ENCODE measurements around the gene KIAA1217.

KIAA1217 gene

DNA sequence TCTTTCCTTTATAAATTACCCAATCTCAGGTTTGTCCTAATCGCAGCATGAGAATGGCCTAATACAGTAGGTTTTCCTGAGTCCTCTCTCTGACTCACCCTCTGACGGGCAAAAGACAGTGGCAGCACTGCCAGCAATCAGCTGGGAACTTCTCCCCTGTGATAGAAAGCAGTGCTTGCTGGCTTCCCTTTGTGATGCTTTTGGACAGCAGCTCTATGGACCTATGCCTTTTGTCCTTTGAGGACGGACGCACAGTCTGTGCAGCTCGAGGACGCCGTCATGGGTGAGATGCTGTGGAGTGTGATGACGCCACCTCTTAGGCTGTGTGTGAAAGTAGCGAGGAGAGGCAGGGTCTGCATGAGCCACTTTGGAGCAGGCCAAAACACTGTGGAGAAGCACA is 68.8 kb downstream of the KIAA1217 start:
- TF ChIP-seq, protein P1, sequence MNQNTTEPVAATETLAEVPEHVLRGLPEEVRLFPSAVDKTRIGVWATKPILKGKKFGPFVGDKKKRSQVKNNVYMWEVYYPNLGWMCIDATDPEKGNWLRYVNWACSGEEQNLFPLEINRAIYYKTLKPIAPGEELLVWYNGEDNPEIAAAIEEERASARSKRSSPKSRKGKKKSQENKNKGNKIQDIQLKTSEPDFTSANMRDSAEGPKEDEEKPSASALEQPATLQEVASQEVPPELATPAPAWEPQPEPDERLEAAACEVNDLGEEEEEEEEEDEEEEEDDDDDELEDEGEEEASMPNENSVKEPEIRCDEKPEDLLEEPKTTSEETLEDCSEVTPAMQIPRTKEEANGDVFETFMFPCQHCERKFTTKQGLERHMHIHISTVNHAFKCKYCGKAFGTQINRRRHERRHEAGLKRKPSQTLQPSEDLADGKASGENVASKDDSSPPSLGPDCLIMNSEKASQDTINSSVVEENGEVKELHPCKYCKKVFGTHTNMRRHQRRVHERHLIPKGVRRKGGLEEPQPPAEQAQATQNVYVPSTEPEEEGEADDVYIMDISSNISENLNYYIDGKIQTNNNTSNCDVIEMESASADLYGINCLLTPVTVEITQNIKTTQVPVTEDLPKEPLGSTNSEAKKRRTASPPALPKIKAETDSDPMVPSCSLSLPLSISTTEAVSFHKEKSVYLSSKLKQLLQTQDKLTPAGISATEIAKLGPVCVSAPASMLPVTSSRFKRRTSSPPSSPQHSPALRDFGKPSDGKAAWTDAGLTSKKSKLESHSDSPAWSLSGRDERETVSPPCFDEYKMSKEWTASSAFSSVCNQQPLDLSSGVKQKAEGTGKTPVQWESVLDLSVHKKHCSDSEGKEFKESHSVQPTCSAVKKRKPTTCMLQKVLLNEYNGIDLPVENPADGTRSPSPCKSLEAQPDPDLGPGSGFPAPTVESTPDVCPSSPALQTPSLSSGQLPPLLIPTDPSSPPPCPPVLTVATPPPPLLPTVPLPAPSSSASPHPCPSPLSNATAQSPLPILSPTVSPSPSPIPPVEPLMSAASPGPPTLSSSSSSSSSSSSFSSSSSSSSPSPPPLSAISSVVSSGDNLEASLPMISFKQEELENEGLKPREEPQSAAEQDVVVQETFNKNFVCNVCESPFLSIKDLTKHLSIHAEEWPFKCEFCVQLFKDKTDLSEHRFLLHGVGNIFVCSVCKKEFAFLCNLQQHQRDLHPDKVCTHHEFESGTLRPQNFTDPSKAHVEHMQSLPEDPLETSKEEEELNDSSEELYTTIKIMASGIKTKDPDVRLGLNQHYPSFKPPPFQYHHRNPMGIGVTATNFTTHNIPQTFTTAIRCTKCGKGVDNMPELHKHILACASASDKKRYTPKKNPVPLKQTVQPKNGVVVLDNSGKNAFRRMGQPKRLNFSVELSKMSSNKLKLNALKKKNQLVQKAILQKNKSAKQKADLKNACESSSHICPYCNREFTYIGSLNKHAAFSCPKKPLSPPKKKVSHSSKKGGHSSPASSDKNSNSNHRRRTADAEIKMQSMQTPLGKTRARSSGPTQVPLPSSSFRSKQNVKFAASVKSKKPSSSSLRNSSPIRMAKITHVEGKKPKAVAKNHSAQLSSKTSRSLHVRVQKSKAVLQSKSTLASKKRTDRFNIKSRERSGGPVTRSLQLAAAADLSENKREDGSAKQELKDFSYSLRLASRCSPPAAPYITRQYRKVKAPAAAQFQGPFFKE (tag by site-specific recombination; IDR thresholded peaks at IDR 0.05; ENCODE audit: borderline replicate concordance): no peak
- TF ChIP-seq, protein P2, sequence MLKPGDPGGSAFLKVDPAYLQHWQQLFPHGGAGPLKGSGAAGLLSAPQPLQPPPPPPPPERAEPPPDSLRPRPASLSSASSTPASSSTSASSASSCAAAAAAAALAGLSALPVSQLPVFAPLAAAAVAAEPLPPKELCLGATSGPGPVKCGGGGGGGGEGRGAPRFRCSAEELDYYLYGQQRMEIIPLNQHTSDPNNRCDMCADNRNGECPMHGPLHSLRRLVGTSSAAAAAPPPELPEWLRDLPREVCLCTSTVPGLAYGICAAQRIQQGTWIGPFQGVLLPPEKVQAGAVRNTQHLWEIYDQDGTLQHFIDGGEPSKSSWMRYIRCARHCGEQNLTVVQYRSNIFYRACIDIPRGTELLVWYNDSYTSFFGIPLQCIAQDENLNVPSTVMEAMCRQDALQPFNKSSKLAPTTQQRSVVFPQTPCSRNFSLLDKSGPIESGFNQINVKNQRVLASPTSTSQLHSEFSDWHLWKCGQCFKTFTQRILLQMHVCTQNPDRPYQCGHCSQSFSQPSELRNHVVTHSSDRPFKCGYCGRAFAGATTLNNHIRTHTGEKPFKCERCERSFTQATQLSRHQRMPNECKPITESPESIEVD (tag by site-specific recombination; IDR thresholded peaks at IDR 0.05): no peak
- no peak for TF ChIP-seq TRIM28 (IDR thresholded peaks at IDR 0.05; ENCODE audit: borderline replicate concordance, low read length)
- no peak for TF ChIP-seq ZNF175 (tag by site-specific recombination; IDR thresholded peaks at IDR 0.05)
- no peak for TF ChIP-seq ZNF610 (tag by site-specific recombination; IDR thresholded peaks at IDR 0.05; ENCODE audit: borderline replicate concordance)
- TF ChIP-seq ZNF747 (tag by site-specific recombination; IDR thresholded peaks at IDR 0.05): no peak
- no peak for TF ChIP-seq ZNF169 (tag by site-specific recombination; IDR thresholded peaks at IDR 0.05)
- TF ChIP-seq, protein P3, sequence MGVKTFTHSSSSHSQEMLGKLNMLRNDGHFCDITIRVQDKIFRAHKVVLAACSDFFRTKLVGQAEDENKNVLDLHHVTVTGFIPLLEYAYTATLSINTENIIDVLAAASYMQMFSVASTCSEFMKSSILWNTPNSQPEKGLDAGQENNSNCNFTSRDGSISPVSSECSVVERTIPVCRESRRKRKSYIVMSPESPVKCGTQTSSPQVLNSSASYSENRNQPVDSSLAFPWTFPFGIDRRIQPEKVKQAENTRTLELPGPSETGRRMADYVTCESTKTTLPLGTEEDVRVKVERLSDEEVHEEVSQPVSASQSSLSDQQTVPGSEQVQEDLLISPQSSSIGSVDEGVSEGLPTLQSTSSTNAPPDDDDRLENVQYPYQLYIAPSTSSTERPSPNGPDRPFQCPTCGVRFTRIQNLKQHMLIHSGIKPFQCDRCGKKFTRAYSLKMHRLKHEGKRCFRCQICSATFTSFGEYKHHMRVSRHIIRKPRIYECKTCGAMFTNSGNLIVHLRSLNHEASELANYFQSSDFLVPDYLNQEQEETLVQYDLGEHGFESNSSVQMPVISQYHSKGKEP (tag by site-specific recombination; IDR thresholded peaks at IDR 0.05): no peak
- TF ChIP-seq, protein P4, sequence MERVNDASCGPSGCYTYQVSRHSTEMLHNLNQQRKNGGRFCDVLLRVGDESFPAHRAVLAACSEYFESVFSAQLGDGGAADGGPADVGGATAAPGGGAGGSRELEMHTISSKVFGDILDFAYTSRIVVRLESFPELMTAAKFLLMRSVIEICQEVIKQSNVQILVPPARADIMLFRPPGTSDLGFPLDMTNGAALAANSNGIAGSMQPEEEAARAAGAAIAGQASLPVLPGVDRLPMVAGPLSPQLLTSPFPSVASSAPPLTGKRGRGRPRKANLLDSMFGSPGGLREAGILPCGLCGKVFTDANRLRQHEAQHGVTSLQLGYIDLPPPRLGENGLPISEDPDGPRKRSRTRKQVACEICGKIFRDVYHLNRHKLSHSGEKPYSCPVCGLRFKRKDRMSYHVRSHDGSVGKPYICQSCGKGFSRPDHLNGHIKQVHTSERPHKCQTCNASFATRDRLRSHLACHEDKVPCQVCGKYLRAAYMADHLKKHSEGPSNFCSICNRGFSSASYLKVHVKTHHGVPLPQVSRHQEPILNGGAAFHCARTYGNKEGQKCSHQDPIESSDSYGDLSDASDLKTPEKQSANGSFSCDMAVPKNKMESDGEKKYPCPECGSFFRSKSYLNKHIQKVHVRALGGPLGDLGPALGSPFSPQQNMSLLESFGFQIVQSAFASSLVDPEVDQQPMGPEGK (tag by site-specific recombination; IDR thresholded peaks at IDR 0.05): no peak
- H3K4me1 ChIP-seq (ENCODE audit: control insufficient read depth, insufficient read depth, low read length): no peaks in the 10 kb centered on the region
- H3K9me3 ChIP-seq (ENCODE audit: control insufficient read depth, insufficient read depth, low read depth, low read length): no peaks in the 10 kb centered on the region
- H3K27ac ChIP-seq (ENCODE audit: extremely low read depth, low read depth, low read length): no peak overlapping the region
- H3K36me3 ChIP-seq (ENCODE audit: control insufficient read depth in 2 of 2, insufficient read depth in 1 of 2, low read length in 2 of 2): no peaks in the 10 kb centered on the region
- ChIA-PET POLR2A (no interaction called here), CTCF (interaction anchor here (0.6 kb wide), 1 partner anchor 235 kb away, joined by 3 read pairs; no protein-coding TSS in a partner anchor)
- no peak overlapping the region for H3K4me3 ChIP-seq (ENCODE audit: low read depth, low read length)

DNA sequence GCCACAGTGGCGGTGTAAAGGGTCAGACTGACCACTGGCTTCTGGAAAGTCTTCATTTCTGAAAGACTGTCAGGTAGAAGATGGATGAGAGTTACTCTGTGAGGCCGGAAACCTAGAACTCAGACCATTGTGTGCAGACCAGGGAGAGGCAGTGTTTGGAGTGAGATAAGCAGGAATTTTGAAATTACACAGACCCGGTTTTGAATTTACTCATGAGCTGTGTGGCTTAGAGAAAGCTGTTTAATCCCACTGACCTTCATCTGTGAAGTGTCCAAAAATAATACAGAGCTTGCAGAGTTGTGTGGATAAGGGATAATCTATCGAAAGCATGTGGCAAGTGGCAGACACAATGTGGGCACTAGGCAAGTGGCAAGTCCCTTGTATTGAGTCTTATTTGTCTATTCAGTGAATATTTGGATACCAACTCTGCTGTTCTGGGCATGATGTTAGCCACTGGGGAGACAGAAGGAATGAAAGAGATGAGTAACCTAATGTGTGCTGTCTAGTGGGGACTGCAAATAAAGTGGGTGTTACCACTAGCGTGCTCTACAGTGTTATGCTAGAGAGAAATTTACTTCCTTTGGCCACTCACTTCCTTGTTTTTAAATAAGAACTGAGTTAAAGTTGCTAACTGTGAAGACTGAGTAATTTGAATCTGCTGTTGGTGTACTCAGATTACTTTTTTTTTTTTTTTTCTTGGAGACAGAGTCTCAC is 69.4 kb downstream of the KIAA1217 start:
- CTCF ChIA-PET: no interaction called here
- Histone ChIP-seq H3K9me3 (ENCODE audit: control insufficient read depth, insufficient read depth, low read depth, low read length) (no peaks in the 10 kb centered on the region), H3K4me3 (ENCODE audit: low read depth, low read length) (no peak overlapping the region), H3K27ac (ENCODE audit: extremely low read depth, low read depth, low read length) (no peak overlapping the region), H3K4me1 (ENCODE audit: control insufficient read depth, insufficient read depth, low read length) (no peaks in the 10 kb centered on the region), H3K36me3 (ENCODE audit: control insufficient read depth in 2 of 2, insufficient read depth in 1 of 2, low read length in 2 of 2) (no peaks in the 10 kb centered on the region; a peak in 1 of 3 replicates)
- POLR2A ChIA-PET: no interaction called here
- TF ChIP-seq ZNF530 (tag by site-specific recombination; IDR thresholded peaks at IDR 0.05; ENCODE audit: low read depth) (no peak), ZNF169 (tag by site-specific recombination; IDR thresholded peaks at IDR 0.05) (no peak), ZNF155 (tag by site-specific recombination; IDR thresholded peaks at IDR 0.05) (no peak), ZNF10 (tag by site-specific recombination; IDR thresholded peaks at IDR 0.05) (no peak), KLF10 (tag by site-specific recombination; IDR thresholded peaks at IDR 0.05) (no peak), ZNF660 (tag by site-specific recombination; IDR thresholded peaks at IDR 0.05) (no peak), WT1 (tag by site-specific recombination; IDR thresholded peaks at IDR 0.05) (no peak)
- TF ChIP-seq, protein P5, sequence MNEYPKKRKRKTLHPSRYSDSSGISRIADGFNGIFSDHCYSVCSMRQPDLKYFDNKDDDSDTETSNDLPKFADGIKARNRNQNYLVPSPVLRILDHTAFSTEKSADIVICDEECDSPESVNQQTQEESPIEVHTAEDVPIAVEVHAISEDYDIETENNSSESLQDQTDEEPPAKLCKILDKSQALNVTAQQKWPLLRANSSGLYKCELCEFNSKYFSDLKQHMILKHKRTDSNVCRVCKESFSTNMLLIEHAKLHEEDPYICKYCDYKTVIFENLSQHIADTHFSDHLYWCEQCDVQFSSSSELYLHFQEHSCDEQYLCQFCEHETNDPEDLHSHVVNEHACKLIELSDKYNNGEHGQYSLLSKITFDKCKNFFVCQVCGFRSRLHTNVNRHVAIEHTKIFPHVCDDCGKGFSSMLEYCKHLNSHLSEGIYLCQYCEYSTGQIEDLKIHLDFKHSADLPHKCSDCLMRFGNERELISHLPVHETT (tag by site-specific recombination; IDR thresholded peaks at IDR 0.05): no peak
- TF ChIP-seq, protein P6, sequence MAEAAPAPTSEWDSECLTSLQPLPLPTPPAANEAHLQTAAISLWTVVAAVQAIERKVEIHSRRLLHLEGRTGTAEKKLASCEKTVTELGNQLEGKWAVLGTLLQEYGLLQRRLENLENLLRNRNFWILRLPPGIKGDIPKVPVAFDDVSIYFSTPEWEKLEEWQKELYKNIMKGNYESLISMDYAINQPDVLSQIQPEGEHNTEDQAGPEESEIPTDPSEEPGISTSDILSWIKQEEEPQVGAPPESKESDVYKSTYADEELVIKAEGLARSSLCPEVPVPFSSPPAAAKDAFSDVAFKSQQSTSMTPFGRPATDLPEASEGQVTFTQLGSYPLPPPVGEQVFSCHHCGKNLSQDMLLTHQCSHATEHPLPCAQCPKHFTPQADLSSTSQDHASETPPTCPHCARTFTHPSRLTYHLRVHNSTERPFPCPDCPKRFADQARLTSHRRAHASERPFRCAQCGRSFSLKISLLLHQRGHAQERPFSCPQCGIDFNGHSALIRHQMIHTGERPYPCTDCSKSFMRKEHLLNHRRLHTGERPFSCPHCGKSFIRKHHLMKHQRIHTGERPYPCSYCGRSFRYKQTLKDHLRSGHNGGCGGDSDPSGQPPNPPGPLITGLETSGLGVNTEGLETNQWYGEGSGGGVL (tag by site-specific recombination; IDR thresholded peaks at IDR 0.05): no peak
- TF ChIP-seq, protein P7, sequence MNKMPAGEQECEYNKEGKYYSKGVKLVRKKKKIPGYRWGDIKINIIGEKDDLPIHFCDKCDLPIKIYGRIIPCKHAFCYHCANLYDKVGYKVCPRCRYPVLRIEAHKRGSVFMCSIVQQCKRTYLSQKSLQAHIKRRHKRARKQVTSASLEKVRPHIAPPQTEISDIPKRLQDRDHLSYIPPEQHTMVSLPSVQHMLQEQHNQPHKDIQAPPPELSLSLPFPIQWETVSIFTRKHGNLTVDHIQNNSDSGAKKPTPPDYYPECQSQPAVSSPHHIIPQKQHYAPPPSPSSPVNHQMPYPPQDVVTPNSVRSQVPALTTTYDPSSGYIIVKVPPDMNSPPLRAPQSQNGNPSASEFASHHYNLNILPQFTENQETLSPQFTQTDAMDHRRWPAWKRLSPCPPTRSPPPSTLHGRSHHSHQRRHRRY (tag by site-specific recombination; IDR thresholded peaks at IDR 0.05): no peak
